IPS-15b (cell line): Measurements from ENCODE around the gene PNMA6E.
"Not testable (repeated sequence)": the region's sequence is repeated elsewhere in the genome, so short reads cannot be mapped to it uniquely, and the experiment has no call there.

ENCODE experiments used
- H3K27me3 ChIP-seq: one replicate; pipeline ENCODE4 v1.6.1; 2013; ENCODE audit warnings: low read length; ENCODE audit not compliant: control insufficient read depth, insufficient read depth
- H3K36me3 ChIP-seq: one replicate; pipeline ENCODE4 v1.6.1; 2013; ENCODE audit warnings: low read length; ENCODE audit not compliant: control insufficient read depth, insufficient read depth
- H3K4me1 ChIP-seq: one replicate; pipeline ENCODE4 v1.6.1; 2013; ENCODE audit warnings: mild to moderate bottlenecking, low read length; ENCODE audit not compliant: control insufficient read depth, insufficient read depth
- H3K4me3 ChIP-seq: one replicate; pipeline ENCODE4 v1.5.1; 2013; ENCODE audit warnings: low read depth, low read length
- H3K9ac ChIP-seq: one replicate; pipeline ENCODE4 v1.6.1; 2013; ENCODE audit warnings: low read depth, mild to moderate bottlenecking, low read length
- H3K9me3 ChIP-seq: one replicate; pipeline ENCODE4 v1.6.1; 2013; ENCODE audit warnings: mild to moderate bottlenecking, low read length; ENCODE audit not compliant: control insufficient read depth, insufficient read depth

Gene PNMA6E

DNA sequence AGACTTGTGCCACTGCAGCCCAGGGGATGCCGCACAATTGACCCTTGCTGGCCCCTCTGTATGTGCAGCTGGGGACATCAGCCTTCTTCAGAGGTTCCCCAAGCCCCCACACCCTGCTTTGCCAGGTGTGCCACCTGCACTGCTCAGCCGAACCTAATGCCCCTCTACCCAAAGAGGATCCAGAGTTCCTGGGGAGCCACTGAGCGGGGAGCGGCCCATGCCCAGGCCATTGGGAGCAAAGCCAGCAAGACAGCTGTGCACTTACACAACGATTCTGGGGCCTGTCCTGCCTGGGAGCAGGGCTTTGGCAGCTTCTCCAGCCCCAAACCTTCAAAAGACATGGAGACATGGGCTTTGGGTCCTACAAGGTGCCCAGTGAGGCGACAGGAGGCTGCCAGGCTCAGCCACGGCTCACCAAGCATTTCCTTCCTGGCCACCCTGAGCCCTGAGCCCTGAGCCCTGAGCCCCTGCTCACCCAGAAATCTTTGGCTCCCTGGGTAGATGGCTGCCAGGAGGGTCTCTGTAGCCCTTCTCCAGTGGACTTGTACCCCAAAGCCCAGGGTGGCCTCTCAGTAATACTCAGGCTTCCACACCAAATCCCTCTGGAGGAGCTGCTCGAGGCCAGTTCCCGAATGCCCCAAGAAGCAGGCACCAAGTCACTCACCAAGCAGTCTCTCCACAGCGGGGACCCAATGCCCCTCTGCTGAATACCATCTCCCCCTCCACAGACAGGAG is 13.0 kb downstream of the PNMA6E start:
- no peaks in the 10 kb centered on the region for H3K27me3 ChIP-seq
- H3K9ac ChIP-seq: no peak overlapping the region
- H3K4me1 ChIP-seq: no peaks in the 10 kb centered on the region
- H3K36me3 ChIP-seq: no peaks in the 10 kb centered on the region
- H3K4me3 ChIP-seq: no peak overlapping the region
- peaks cover 21% of the 10 kb centered on the region for H3K9me3 ChIP-seq

DNA sequence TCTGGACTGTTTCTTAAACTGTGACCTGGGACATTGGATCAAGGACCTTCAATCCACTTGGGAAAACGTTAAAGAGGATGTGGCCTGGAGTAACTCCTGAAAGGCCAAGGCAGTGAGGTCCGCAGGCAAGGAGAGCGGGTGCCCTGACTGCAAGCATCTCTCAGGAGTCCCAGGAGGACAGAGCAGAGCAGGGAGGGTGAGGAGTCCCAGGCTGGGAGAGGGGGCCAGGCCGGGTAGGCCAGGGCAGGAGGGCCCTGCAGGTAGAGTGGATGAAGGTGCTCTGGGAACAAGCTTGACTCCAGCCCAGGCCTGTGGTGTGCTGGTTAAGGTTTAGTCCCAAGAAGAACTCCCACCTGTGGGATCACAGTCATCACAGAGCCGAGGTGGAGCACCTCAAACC is 13.8 kb downstream of the PNMA6E start:
- Histone ChIP-seq H3K4me1 (no peaks in the 10 kb centered on the region), H3K9ac (no peak overlapping the region), H3K36me3 (no peaks in the 10 kb centered on the region), H3K27me3 (no peaks in the 10 kb centered on the region), H3K9me3 (peaks cover 24% of the 10 kb centered on the region), H3K4me3 (no peak overlapping the region)

DNA sequence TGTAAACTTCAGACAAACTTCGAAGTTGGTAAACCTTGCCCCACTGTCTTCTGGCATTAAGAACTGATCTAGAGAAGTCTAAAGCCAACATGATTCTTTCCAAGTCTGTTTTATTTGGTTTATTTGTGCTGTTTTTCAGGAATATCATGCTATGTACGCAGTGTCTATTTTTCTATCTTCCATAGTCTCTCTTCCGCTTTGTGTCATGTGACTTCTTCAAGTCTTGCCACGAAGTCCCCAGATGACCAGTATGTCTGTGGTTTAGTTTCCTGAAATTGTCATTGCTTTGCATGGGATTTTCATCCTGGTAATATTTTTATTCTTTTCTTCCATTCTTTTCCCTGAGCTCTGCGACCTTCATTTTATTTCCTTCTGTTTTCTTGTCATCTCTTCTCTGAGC is 15.1 kb downstream of the PNMA6E start:
- no peak overlapping the region for H3K4me3 ChIP-seq
- peaks cover 16% of the 10 kb centered on the region for H3K9me3 ChIP-seq
- H3K36me3 ChIP-seq: no peaks in the 10 kb centered on the region
- H3K27me3 ChIP-seq: no peaks in the 10 kb centered on the region
- H3K9ac ChIP-seq: no peak overlapping the region
- no peaks in the 10 kb centered on the region for H3K4me1 ChIP-seq

DNA sequence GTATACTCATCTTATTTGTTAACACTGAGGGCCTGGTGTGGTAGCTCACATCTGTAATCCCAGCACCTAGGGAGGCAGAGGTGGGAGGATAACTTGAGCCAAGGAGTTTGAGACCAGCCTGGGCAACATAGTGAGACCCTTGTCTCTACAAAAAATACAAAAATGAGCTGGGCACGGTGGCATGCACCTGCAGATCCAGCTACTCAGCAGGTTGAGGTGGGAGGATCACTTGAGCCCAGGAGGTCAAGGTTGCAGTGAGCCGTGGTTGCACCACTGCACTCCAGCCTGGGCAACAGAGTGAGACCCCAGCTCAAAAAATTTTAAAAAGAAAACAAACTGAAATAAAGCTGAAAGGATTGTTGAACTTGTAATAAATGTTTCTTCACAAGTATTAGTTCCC is 16.2 kb downstream of the PNMA6E start:
- peaks cover 13% of the 10 kb centered on the region for H3K9me3 ChIP-seq
- not testable (repeated sequence) for H3K27me3 ChIP-seq, H3K4me1 ChIP-seq, H3K4me3 ChIP-seq, H3K9ac ChIP-seq, H3K36me3 ChIP-seq

DNA sequence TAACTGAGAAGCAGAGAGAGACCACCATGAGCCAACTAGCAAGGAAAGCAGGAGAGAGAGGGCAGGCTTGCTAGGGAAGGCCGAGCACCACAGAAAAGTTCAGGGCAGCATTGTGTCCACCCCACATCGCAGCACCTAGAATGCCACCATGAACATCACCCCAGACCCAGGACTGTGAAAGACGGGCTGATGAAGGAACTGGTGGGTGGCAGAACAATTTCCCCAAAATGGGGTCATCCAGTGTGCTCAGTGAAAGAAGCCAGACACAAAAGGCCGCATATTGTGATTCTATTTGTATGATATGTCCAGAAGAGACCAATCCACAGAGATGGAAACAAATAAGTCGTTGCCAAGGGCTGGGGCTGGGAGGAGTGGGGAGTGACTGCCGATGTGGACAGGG is 16.8 kb downstream of the PNMA6E start:
- Histone ChIP-seq H3K27me3 (no peaks in the 10 kb centered on the region), H3K4me3 (no peak overlapping the region), H3K9ac (no peak overlapping the region), H3K9me3 (peaks cover 9% of the 10 kb centered on the region), H3K36me3 (no peaks in the 10 kb centered on the region), H3K4me1 (no peaks in the 10 kb centered on the region)

DNA sequence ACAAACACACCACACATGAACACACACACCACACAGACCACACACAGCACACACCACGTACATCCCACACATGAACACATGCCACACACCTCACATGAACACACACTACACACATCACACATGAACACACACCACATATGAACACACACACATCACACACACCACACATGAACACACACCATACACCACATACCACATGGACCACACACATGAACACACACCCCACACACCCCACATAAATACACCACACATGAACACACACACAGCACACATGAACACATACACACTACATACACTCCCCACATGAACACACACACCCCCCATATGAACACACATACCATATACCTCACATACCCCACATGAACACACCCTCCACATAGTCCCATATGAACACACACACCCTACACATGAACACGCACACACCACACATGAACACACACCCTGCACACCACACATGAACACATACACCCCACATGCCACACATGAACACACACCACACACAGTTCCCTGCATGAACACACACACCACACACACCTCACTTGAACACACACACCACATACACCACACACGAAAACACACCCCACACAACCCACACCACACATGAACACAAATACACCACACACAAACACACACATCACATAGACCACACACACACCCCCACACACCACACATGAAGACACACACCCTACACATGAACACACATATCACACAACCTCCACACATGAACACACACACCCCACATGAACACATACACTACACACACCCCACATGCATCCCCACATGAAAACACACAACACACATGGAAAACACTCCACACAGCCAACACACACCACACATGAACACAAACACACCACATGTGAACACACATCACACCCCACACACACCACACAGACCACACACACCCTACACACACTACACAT is 18.3 kb downstream of the PNMA6E start:
- Histone ChIP-seq H3K9ac (no peak overlapping the region), H3K4me3 (no peak overlapping the region), H3K4me1 (no peaks in the 10 kb centered on the region), H3K27me3 (no peaks in the 10 kb centered on the region), H3K36me3 (no peaks in the 10 kb centered on the region), H3K9me3 (peaks cover 9% of the 10 kb centered on the region)

DNA sequence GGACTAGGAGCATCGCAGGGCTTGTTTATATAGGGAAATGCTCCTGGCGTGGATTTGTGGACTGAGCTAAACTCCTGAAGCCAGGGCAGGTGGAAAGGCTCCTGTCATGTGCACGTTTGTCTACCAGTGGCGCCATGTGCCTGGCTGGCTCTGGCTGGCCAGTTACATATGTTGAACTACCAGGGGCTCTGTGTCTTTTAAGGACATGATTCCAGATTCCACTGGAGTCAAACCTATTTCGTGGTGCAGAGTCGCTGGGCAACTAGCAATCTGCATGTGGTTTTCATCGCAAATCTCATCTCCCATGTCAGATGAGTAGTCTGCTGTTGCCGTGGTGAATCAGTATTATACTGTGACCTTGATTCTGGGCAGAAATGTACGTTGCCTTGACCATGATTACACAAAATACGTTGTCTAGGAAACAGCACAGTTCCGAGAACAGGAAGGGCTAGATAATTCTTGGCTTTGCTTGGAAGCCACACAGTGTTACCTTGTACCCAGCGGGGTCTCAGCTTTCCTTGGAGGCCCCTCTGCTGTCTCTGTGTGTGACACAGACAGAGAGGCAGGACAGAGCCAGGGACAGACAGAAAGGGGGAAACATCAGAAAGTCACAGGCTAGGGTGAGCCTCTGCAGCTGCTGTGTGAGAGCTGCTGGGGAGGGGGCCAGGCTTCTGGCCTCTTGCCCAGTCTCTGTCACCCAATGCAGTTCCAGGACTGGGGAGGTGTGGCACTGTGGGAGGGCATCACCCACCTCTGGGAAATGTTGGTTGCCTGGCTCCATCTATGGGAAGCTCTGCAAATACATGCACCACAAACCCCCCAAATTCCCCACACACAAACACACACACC is 19.2 kb downstream of the PNMA6E start:
- Histone ChIP-seq H3K36me3 (no peaks in the 10 kb centered on the region), H3K9me3 (peaks cover 9% of the 10 kb centered on the region), H3K9ac (no peak overlapping the region), H3K4me3 (no peak overlapping the region), H3K27me3 (no peaks in the 10 kb centered on the region), H3K4me1 (no peaks in the 10 kb centered on the region)

DNA sequence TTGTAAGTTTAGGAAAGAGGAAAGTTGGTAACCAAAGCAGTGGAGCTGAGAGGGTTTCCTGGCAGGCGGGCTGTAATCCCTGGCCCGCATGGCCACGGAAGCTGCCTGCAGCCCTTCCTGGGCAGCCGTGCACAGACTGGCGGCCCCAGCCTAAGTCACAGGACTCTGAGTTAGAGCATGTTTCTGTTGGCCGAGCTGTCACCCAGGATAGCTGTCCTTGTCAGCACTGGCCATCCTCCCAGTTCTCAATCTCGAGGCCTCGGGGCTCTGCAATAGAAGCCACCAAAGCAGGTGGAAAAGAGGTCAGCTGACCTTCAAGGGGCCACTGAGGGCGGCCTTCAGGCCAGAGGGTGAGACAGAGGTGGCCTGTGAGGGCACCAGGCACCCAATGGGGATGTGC is 20.5 kb downstream of the PNMA6E start:
- Histone ChIP-seq H3K36me3 (no peaks in the 10 kb centered on the region), H3K9ac (no peak overlapping the region), H3K4me3 (no peak overlapping the region), H3K27me3 (no peaks in the 10 kb centered on the region), H3K9me3 (peaks cover 9% of the 10 kb centered on the region), H3K4me1 (no peaks in the 10 kb centered on the region)

DNA sequence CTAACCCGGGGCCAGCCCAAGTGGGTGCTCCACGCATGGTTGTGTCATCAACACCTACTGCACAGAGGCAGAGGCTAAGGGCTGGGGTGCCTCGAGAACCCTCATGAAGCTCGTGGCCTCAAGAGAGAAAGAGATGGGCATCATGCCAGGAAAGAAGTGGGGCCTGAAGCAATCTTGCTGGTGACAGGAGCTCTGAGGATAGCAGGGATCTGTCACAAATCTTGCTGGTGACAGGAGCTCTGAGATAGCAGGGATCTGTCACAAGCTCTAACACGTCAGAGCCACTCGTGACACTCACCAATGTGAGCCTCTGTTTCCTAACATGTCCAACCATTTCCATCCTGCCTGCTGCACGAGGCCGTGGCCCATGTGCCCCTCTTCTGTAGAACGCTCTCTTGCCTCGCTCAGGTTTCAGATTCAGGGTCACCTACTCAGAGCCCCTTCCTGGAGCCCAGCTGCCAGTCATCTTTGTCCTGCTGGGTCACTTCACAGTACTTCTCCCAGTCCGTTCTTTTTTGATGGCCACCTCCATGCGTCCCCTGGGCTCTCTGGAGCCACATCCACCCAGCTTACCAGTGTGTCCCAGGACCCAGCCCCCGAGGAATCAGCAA is 21.1 kb downstream of the PNMA6E start:
- Histone ChIP-seq H3K36me3 (no peaks in the 10 kb centered on the region), H3K9ac (no peak overlapping the region), H3K4me3 (no peak overlapping the region), H3K9me3 (peaks cover 9% of the 10 kb centered on the region), H3K27me3 (no peaks in the 10 kb centered on the region), H3K4me1 (no peaks in the 10 kb centered on the region)

DNA sequence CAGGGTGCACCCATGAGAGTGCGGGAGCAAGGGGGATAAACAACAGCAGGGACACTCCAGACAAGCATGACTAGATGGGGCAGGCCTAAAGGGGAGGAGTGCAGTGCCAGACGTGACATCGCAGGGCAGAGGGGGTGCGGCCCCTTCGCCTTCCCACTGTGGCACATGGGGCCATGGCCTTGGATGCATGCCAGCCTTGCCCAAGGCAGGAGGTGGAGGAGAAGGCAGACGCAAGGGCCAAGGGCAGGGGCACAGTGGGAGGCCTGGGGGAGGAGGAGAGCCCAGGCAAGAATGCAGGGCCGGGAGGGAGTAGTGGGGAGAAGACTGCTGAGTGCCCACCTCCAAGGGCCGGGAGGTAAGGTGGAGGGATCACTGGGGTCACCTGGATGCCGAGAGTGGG is 21.6 kb downstream of the PNMA6E start:
- Histone ChIP-seq H3K9ac (no peak overlapping the region), H3K4me1 (no peaks in the 10 kb centered on the region), H3K36me3 (no peaks in the 10 kb centered on the region), H3K9me3 (peaks cover 9% of the 10 kb centered on the region), H3K27me3 (no peaks in the 10 kb centered on the region), H3K4me3 (no peak overlapping the region)

DNA sequence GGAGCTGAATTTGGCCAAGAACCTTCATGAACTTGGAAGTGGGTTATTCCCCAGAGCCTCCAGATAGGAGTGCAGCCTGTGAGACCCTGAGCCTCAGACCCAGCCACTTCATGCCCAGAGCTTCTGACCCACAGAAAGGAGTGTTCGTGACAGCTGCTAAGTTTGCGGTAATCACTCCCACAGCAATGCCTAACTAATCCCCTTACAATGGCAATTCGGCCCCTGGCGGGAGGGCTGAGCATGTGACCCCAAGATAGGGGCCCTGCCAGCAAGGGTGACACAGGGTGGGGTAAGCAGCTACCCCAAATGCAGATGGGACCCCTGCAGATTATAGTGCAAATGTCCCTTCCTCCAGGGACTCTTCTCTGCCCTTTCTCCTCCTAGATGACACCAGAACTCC is 22.5 kb downstream of the PNMA6E start:
- Histone ChIP-seq H3K27me3 (no peaks in the 10 kb centered on the region), H3K9me3 (peaks cover 9% of the 10 kb centered on the region)

More for the DNA sequence above, 22.5 kb downstream of the PNMA6E start:
- Histone ChIP-seq H3K4me3 (no peak overlapping the region), H3K9ac (no peak overlapping the region), H3K4me1 (no peaks in the 10 kb centered on the region), H3K36me3 (no peaks in the 10 kb centered on the region)
